ENCODE measurements around the gene DBR1.

- no peak for TF ChIP-seq SP1 (IDR thresholded peaks at IDR 0.05)
- no peak for TF ChIP-seq ELF4 (IDR thresholded peaks at IDR 0.05)
- no peak for TF ChIP-seq BHLHE40 (IDR thresholded peaks at IDR 0.05; ENCODE audit: borderline replicate concordance)
- no peak for TF ChIP-seq ZNF384 (IDR thresholded peaks at IDR 0.05)
- no peak for TF ChIP-seq LEF1 (IDR thresholded peaks at IDR 0.05; ENCODE audit: borderline replicate concordance)
- no peak for TF ChIP-seq FOXM1 (IDR thresholded peaks at IDR 0.05; ENCODE audit: borderline replicate concordance)
- no peak for TF ChIP-seq NFRKB (IDR thresholded peaks at IDR 0.05)
Measured at GRCh38 chr3:138118612-138119422, 55.9 kb downstream of the DBR1 start.

Measured in HEK293T (cell line).